Colonic mucosa (tissue), 4 donors: ENCODE measurements around the gene NDUFS1. TPM values are rescaled to one million over a fixed set of nuclear protein-coding genes. Genes with fewer than 3 reads are reported as not detected.
"Not testable (repeated sequence)": the region's sequence is repeated elsewhere in the genome, so short reads cannot be mapped to it uniquely, and the experiment has no call there.

ENCODE experiments used
- DNase-seq: peaks from one replicate; pipeline ENCODE4 v3.0.0-alpha.2; 2020
- H3K27ac ChIP-seq: fragments of 200-600 bp; one replicate; pipeline ENCODE4 v1.8.0; 2021
- H3K27me3 ChIP-seq: fragments of 200-600 bp; one replicate; pipeline ENCODE4 v1.8.0; 2021
- H3K36me3 ChIP-seq: fragments of 200-600 bp; one replicate; pipeline ENCODE4 v1.8.0; 2021
- H3K4me1 ChIP-seq: fragments of 200-600 bp; one replicate; pipeline ENCODE4 v1.8.0; 2021; ENCODE audit warnings: mild to moderate bottlenecking
- H3K4me3 ChIP-seq: fragments of 200-600 bp; one replicate; pipeline ENCODE4 v1.8.0; 2021
- H3K9ac ChIP-seq, 2 donors: one replicate each; pipeline ENCODE4 v1.7.0; 2013; ENCODE audit warnings: control low read depth in 2 of 2, low read depth in 2 of 2, low read length in 2 of 2
- H3K9me3 ChIP-seq: fragments of 200-600 bp; one replicate; pipeline ENCODE4 v1.8.0; 2021
- CTCF ChIP-seq: fragments of 200-600 bp; IDR thresholded peaks from one replicate; pipeline ENCODE4 v1.8.0; 2022; ENCODE audit warnings: antibody characterized with exemption, mild to moderate bottlenecking
- intact Hi-C: fragments of 100-400 bp; cut with DNase I; formaldehyde crosslinking; loops from one replicate; pipeline ENCODE4 v1.14.1; 2022
- total RNA-seq, 2 donors: library from RNA; stranded (reverse); fragmentation: NEBNext Ultra II Directional in 1 of 2; extraction: Animal tissue kit (Norgen Biotek cat#: 25700) in 1 of 2; gene quantifications; one replicate each; pipeline ENCODE4 v1.2.1, GENCODE V29; 2021
- donor health status: healthy.
- donor health status: DM: no; HTN: no; CAD: no.
- donor health status: DM: no; HTN: no; CAD: no.

The NDUFS1 gene
- total RNA-seq, 2 donors from 2014 or later, result 143 to 200 TPM

GRCh38 chr2:206145665-206146064, 13.6 kb downstream of the NDUFS1 start:
- no peak overlapping the region for H3K9ac ChIP-seq
- no peaks in the 10 kb centered on the region for H3K9me3 ChIP-seq
- DNase-seq, result no peak
- no peak overlapping the region for H3K27ac ChIP-seq
- no peak overlapping the region for H3K4me3 ChIP-seq
- no peak for TF ChIP-seq CTCF
- no peaks in the 10 kb centered on the region for H3K27me3 ChIP-seq
- intact Hi-C loops, result no loop called here
- H3K36me3 ChIP-seq, result peaks cover 26% of the 10 kb centered on the region
- no peaks in the 10 kb centered on the region for H3K4me1 ChIP-seq

GRCh38 chr2:206144383-206144782, 14.9 kb downstream of the NDUFS1 start:
- TF ChIP-seq CTCF, result no peak

GRCh38 chr2:206143451-206143850, 15.8 kb downstream of the NDUFS1 start:
- Histone ChIP-seq H3K9ac (no peak overlapping the region), H3K27me3 (no peaks in the 10 kb centered on the region), H3K27ac (no peak overlapping the region), H3K9me3 (no peaks in the 10 kb centered on the region), H3K4me3 (no peak overlapping the region), H3K4me1 (no peaks in the 10 kb centered on the region), H3K36me3 (peaks cover 29% of the 10 kb centered on the region)
- intact Hi-C loops, result no loop called here
- DNase-seq, result no peak
- TF ChIP-seq CTCF, result no peak

More at GRCh38 chr2:206144383-206144782, 14.9 kb downstream of the NDUFS1 start:
- intact Hi-C loops, result no loop called here
- Histone ChIP-seq H3K9ac (no peak overlapping the region), H3K9me3 (no peaks in the 10 kb centered on the region), H3K27me3 (no peaks in the 10 kb centered on the region), H3K4me1 (no peaks in the 10 kb centered on the region), H3K36me3 (peaks cover 26% of the 10 kb centered on the region), H3K27ac (no peak overlapping the region), H3K4me3 (no peak overlapping the region)
- DNase-seq, result no peak

- H3K4me1 ChIP-seq, result no peaks in the 10 kb centered on the region
- no peak overlapping the region for H3K9ac ChIP-seq
- no peak for TF ChIP-seq CTCF
- DNase-seq, result no peak
- no peaks in the 10 kb centered on the region for H3K27me3 ChIP-seq
- no peak overlapping the region for H3K27ac ChIP-seq
- peaks cover 8% of the 10 kb centered on the region for H3K36me3 ChIP-seq
- H3K4me3 ChIP-seq, result no peak overlapping the region
- no peaks in the 10 kb centered on the region for H3K9me3 ChIP-seq
- intact Hi-C loops, result no loop called here
These were observed 31.6 kb downstream of the NDUFS1 start for GRCh38 chr2:206127656-206128055.

- Histone ChIP-seq H3K27me3 (no peaks in the 10 kb centered on the region), H3K9ac (no peak overlapping the region), H3K36me3 (peaks cover 11% of the 10 kb centered on the region), H3K9me3 (no peaks in the 10 kb centered on the region), H3K4me1 (no peaks in the 10 kb centered on the region), H3K4me3 (no peak overlapping the region), H3K27ac (no peak overlapping the region)
- DNase-seq, result no peak
- no peak for TF ChIP-seq CTCF
- intact Hi-C loops, result no loop called here
These were observed 33.3 kb downstream of the NDUFS1 start for GRCh38 chr2:206125901-206126300.

- intact Hi-C loops, DNase-seq, H3K9ac ChIP-seq, H3K9me3 ChIP-seq, H3K27me3 ChIP-seq, H3K27ac ChIP-seq, H3K4me1 ChIP-seq, H3K4me3 ChIP-seq: not testable (repeated sequence)
- peaks cover 14% of the 10 kb centered on the region for H3K36me3 ChIP-seq
These were observed 36.7 kb downstream of the NDUFS1 start for GRCh38 chr2:206122569-206122968.
